ENCODE results near the gene TMEM163. TPM values are rescaled to one million over a fixed set of nuclear protein-coding genes. Genes with fewer than 3 reads are reported as not detected.

The TMEM163 gene
- total RNA-seq, 4 donors from 2014 or later, result 0.34 to 1.2 TPM; not detected in 2

DNA sequence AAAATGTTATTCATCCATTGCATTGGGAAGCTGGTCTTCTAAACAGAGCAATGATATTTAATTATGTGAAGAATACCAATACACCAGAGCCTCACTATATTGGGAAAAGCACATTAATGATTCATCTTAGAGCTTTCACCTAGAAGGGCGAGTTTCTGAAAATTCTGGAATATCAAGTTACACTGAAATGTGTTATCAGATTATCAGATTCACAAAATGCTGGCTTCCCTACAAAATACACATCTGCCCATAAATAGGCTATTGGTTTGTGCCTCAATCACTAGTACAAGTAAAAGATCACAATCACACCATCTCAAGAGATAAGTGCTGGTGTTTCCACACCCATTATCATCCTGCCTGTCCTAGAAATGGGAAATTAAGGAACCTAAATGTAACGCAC is 200.7 kb downstream of the TMEM163 start:
- Histone ChIP-seq H3K9me3 (no peaks in the 10 kb centered on the region), H3K36me3 (no peaks in the 10 kb centered on the region), H3K4me3 (no peak overlapping the region), H3K27ac (no peak overlapping the region), H3K27me3 (no peaks in the 10 kb centered on the region), H3K4me1 (no peaks in the 10 kb centered on the region)
- no peak for TF ChIP-seq POLR2A (IDR thresholded peaks at IDR 0.05)
- no peak for TF ChIP-seq CTCF (IDR thresholded peaks at IDR 0.05)
- intact Hi-C loops (cut with DNase I; ENCODE audit: low total_unique reads), result no loop called here
- DNase-seq, result no peak

- TF ChIP-seq CTCF (IDR thresholded peaks at IDR 0.05) (no peak), POLR2A (IDR thresholded peaks at IDR 0.05) (no peak)
- H3K27me3 ChIP-seq, result no peaks in the 10 kb centered on the region
- no peaks in the 10 kb centered on the region for H3K4me1 ChIP-seq
- H3K4me3 ChIP-seq, result no peak overlapping the region
- intact Hi-C loops (cut with DNase I; ENCODE audit: low total_unique reads), result no loop called here
- no peak overlapping the region for H3K27ac ChIP-seq
- no peak for DNase-seq
- no peaks in the 10 kb centered on the region for H3K36me3 ChIP-seq
- H3K9me3 ChIP-seq, result no peaks in the 10 kb centered on the region
These were observed 203.7 kb downstream of the TMEM163 start for GRCh38 chr2:134515137-134515536.

DNA sequence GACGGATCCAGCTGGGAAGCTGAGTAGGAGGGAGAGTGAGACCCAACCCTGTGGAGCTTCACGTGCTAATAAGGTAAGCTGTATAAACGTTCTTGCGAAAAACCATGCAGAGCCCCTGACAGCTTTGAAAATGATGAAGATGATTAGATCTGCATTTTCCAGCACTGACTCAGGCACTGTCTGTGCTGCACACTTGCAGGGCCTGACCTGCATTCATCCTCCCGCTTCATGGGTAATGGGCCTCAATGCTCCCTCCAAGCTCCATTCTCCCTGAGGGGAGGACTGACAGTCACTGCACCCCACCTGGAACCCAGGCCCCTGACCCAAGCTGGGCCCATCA is 205.4 kb downstream of the TMEM163 start:
- TF ChIP-seq POLR2A (IDR thresholded peaks at IDR 0.05), result no peak
- TF ChIP-seq CTCF (IDR thresholded peaks at IDR 0.05), result no peak
- no peaks in the 10 kb centered on the region for H3K9me3 ChIP-seq
- intact Hi-C loops (cut with DNase I; ENCODE audit: low total_unique reads), result no loop called here
- DNase-seq, result peak in 1 of 2 donors; percentile 31
- no peak overlapping the region for H3K4me3 ChIP-seq
- H3K36me3 ChIP-seq, result no peaks in the 10 kb centered on the region
- H3K4me1 ChIP-seq, result no peaks in the 10 kb centered on the region
- no peaks in the 10 kb centered on the region for H3K27me3 ChIP-seq
- H3K27ac ChIP-seq, result no peak overlapping the region

- no peak for DNase-seq
- no peaks in the 10 kb centered on the region for H3K4me1 ChIP-seq
- intact Hi-C loops (cut with DNase I; ENCODE audit: low total_unique reads), result no loop called here
- no peak overlapping the region for H3K4me3 ChIP-seq
- H3K9me3 ChIP-seq, result no peaks in the 10 kb centered on the region
- H3K36me3 ChIP-seq, result no peaks in the 10 kb centered on the region
- TF ChIP-seq CTCF (IDR thresholded peaks at IDR 0.05), result no peak
- no peak for TF ChIP-seq POLR2A (IDR thresholded peaks at IDR 0.05)
- no peaks in the 10 kb centered on the region for H3K27me3 ChIP-seq
- H3K27ac ChIP-seq, result no peak overlapping the region
These were observed 205.9 kb downstream of the TMEM163 start for GRCh38 chr2:134512734-134513464.

DNA sequence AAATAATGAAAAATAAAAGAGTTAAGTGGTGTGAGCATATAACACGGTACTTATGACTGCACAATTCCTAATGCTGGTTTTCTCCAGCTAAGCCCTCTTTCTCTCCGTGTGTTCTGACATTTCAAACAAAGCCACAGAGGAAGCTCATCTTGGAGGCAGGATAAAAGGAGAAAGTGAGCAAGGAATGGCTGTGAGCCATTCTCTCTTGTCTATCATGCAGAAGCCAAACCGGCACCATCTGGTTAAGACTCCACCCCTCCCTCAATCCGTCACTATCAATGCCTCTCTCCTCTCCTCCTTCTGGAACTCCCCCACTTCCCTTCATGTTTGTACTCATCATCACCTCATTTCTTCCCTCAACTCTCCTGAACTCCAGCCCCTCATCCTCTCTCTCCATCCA is 210.4 kb downstream of the TMEM163 start:
- Histone ChIP-seq H3K4me1 (no peaks in the 10 kb centered on the region), H3K4me3 (no peak overlapping the region), H3K27ac (no peak overlapping the region), H3K9me3 (no peaks in the 10 kb centered on the region), H3K36me3 (no peaks in the 10 kb centered on the region), H3K27me3 (no peaks in the 10 kb centered on the region)
- TF ChIP-seq POLR2A (IDR thresholded peaks at IDR 0.05), result no peak
- TF ChIP-seq CTCF (IDR thresholded peaks at IDR 0.05), result no peak
- no peak for DNase-seq
- intact Hi-C loops (cut with DNase I; ENCODE audit: low total_unique reads), result no loop called here

All from uterus (tissue), 4 donors.